Measurements from ENCODE around the gene LTBP1. TPM values are rescaled to one million over a fixed set of nuclear protein-coding genes. Genes with fewer than 3 reads are reported as not detected.

The LTBP1 gene
- total RNA-seq, 1 experiment from 2014 or later = 19.6 TPM

- H3K27me3 ChIP-seq (ENCODE audit: control insufficient read depth, insufficient read depth, low read length) = no peaks in the 10 kb centered on the region
- H3K36me3 ChIP-seq (replicated peaks; ENCODE audit: control insufficient read depth, insufficient read depth, low read length) = no peaks in the 10 kb centered on the region
- no peak for DNase-seq
- H3K4me3 ChIP-seq (ENCODE audit: insufficient read depth, low read depth, low read length) = no peak overlapping the region
These were observed 174.7 kb downstream of the LTBP1 start for GRCh38 chr2:33121416-33121815.

- Histone ChIP-seq H3K27me3 (ENCODE audit: control insufficient read depth, insufficient read depth, low read length) (no peaks in the 10 kb centered on the region), H3K4me3 (ENCODE audit: insufficient read depth, low read depth, low read length) (no peak overlapping the region), H3K36me3 (replicated peaks; ENCODE audit: control insufficient read depth, insufficient read depth, low read length) (no peaks in the 10 kb centered on the region)
- DNase-seq = no peak
These were observed 175.2 kb downstream of the LTBP1 start for GRCh38 chr2:33121925-33122324.

- DNase-seq = no peak
These were observed 176.0 kb downstream of the LTBP1 start for GRCh38 chr2:33122726-33123125.

GRCh38 chr2:33123216-33123615 is 176.5 kb downstream of the LTBP1 start:
- H3K27me3 ChIP-seq (ENCODE audit: control insufficient read depth, insufficient read depth, low read length) = no peaks in the 10 kb centered on the region
- H3K36me3 ChIP-seq (replicated peaks; ENCODE audit: control insufficient read depth, insufficient read depth, low read length) = no peaks in the 10 kb centered on the region
- DNase-seq = no peak
- no peak overlapping the region for H3K4me3 ChIP-seq (ENCODE audit: insufficient read depth, low read depth, low read length)

More at GRCh38 chr2:33122726-33123125, 176.0 kb downstream of the LTBP1 start:
- no peak overlapping the region for H3K4me3 ChIP-seq (ENCODE audit: insufficient read depth, low read depth, low read length)
- no peaks in the 10 kb centered on the region for H3K36me3 ChIP-seq (replicated peaks; ENCODE audit: control insufficient read depth, insufficient read depth, low read length)
- H3K27me3 ChIP-seq (ENCODE audit: control insufficient read depth, insufficient read depth, low read length) = no peaks in the 10 kb centered on the region

- DNase-seq = no peak
- Histone ChIP-seq H3K36me3 (replicated peaks; ENCODE audit: control insufficient read depth, insufficient read depth, low read length) (no peaks in the 10 kb centered on the region), H3K4me3 (ENCODE audit: insufficient read depth, low read depth, low read length) (no peak overlapping the region), H3K27me3 (ENCODE audit: control insufficient read depth, insufficient read depth, low read length) (no peaks in the 10 kb centered on the region)
These were observed 179.8 kb downstream of the LTBP1 start for GRCh38 chr2:33126552-33126951.

GRCh38 chr2:33126958-33127357 is 180.2 kb downstream of the LTBP1 start:
- Histone ChIP-seq H3K4me3 (ENCODE audit: insufficient read depth, low read depth, low read length) (no peak overlapping the region), H3K36me3 (replicated peaks; ENCODE audit: control insufficient read depth, insufficient read depth, low read length) (no peaks in the 10 kb centered on the region), H3K27me3 (ENCODE audit: control insufficient read depth, insufficient read depth, low read length) (no peaks in the 10 kb centered on the region)
- no peak for DNase-seq

GRCh38 chr2:33129263-33130053 is 182.7 kb downstream of the LTBP1 start:
- Histone ChIP-seq H3K36me3 (replicated peaks; ENCODE audit: control insufficient read depth, insufficient read depth, low read length) (no peaks in the 10 kb centered on the region), H3K4me3 (ENCODE audit: insufficient read depth, low read depth, low read length) (no peak overlapping the region), H3K27me3 (ENCODE audit: control insufficient read depth, insufficient read depth, low read length) (no peaks in the 10 kb centered on the region)
- DNase-seq = no peak

- Histone ChIP-seq H3K36me3 (replicated peaks; ENCODE audit: control insufficient read depth, insufficient read depth, low read length) (no peaks in the 10 kb centered on the region), H3K4me3 (ENCODE audit: insufficient read depth, low read depth, low read length) (no peak overlapping the region), H3K27me3 (ENCODE audit: control insufficient read depth, insufficient read depth, low read length) (no peaks in the 10 kb centered on the region)
- no peak for DNase-seq
These were observed 183.3 kb downstream of the LTBP1 start for GRCh38 chr2:33130054-33130447.

- Histone ChIP-seq H3K4me3 (ENCODE audit: insufficient read depth, low read depth, low read length) (no peak overlapping the region), H3K36me3 (replicated peaks; ENCODE audit: control insufficient read depth, insufficient read depth, low read length) (no peaks in the 10 kb centered on the region), H3K27me3 (ENCODE audit: control insufficient read depth, insufficient read depth, low read length) (no peaks in the 10 kb centered on the region)
- no peak for DNase-seq
These were observed 183.8 kb downstream of the LTBP1 start for GRCh38 chr2:33130544-33130943.

GRCh38 chr2:33131111-33131510 is 184.4 kb downstream of the LTBP1 start:
- Histone ChIP-seq H3K4me3 (ENCODE audit: insufficient read depth, low read depth, low read length) (no peak overlapping the region), H3K27me3 (ENCODE audit: control insufficient read depth, insufficient read depth, low read length) (no peaks in the 10 kb centered on the region), H3K36me3 (replicated peaks; ENCODE audit: control insufficient read depth, insufficient read depth, low read length) (no peaks in the 10 kb centered on the region)
- DNase-seq = no peak

- H3K27me3 ChIP-seq (ENCODE audit: control insufficient read depth, insufficient read depth, low read length) = no peaks in the 10 kb centered on the region
- no peaks in the 10 kb centered on the region for H3K36me3 ChIP-seq (replicated peaks; ENCODE audit: control insufficient read depth, insufficient read depth, low read length)
- H3K4me3 ChIP-seq (ENCODE audit: insufficient read depth, low read depth, low read length) = no peak overlapping the region
- DNase-seq = no peak
These were observed 185.0 kb downstream of the LTBP1 start for GRCh38 chr2:33131749-33132148.

GRCh38 chr2:33133454-33133952 is 186.8 kb downstream of the LTBP1 start:
- Histone ChIP-seq H3K4me3 (ENCODE audit: insufficient read depth, low read depth, low read length) (no peak overlapping the region), H3K27me3 (ENCODE audit: control insufficient read depth, insufficient read depth, low read length) (no peaks in the 10 kb centered on the region), H3K36me3 (replicated peaks; ENCODE audit: control insufficient read depth, insufficient read depth, low read length) (no peaks in the 10 kb centered on the region)
- DNase-seq = no peak

- no peaks in the 10 kb centered on the region for H3K27me3 ChIP-seq (ENCODE audit: control insufficient read depth, insufficient read depth, low read length)
These were observed 187.5 kb downstream of the LTBP1 start for GRCh38 chr2:33134086-33134771.

GRCh38 chr2:33134791-33135560 is 188.2 kb downstream of the LTBP1 start:
- no peak for DNase-seq
- Histone ChIP-seq H3K27me3 (ENCODE audit: control insufficient read depth, insufficient read depth, low read length) (no peaks in the 10 kb centered on the region), H3K36me3 (replicated peaks; ENCODE audit: control insufficient read depth, insufficient read depth, low read length) (no peaks in the 10 kb centered on the region), H3K4me3 (ENCODE audit: insufficient read depth, low read depth, low read length) (no peak overlapping the region)

More at GRCh38 chr2:33134086-33134771, 187.5 kb downstream of the LTBP1 start:
- H3K36me3 ChIP-seq (replicated peaks; ENCODE audit: control insufficient read depth, insufficient read depth, low read length) = no peaks in the 10 kb centered on the region
- no peak overlapping the region for H3K4me3 ChIP-seq (ENCODE audit: insufficient read depth, low read depth, low read length)
- no peak for DNase-seq
